ENCODE data around the gene PITX2. TPM values are rescaled to one million over a fixed set of nuclear protein-coding genes. Genes with fewer than 3 reads are reported as not detected.

The PITX2 gene
- total and polyA plus RNA-seq, 2 of the 8 experiments (the other 6 are each of a cell fraction or from before 2014, with no cell fraction given): 0.09 to 0.67 TPM

DNA sequence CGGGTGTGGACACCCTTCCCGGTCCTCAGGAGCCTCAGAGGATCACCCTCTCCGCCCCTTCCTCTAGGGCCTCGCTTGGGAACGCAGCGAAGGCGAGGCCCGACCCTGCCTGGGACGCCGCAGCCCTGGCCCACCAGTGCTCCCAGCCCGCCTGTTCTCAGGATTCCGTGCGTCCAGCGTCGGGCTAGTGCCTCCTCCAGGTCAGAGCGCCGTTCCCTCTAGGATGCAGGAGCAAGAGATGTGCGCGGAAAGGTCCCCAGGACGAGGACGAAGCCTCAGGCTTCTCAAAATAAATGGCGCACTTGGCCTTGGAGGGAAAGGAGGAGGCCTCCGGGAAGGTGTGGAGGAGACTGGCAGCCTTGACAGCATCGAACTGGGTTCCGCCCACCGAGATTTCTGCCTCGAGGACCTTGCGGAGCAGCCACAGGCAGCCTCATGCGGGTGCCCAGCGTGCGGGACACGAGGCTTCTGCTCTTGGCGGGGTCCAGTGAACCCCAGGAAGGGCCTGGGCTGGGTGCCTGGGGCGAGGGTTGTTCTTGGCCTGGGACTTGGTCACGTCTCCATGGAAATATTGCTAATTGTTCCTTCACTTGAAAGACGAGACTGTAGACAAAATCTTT is 35.1 kb downstream of the PITX2 start:
- Histone ChIP-seq H3K79me1 (ENCODE audit: low read depth, low read length) (no peaks in the 10 kb centered on the region), H3K23me2 (ENCODE audit: low read depth, low read length) (no peaks in the 10 kb centered on the region), H3K4me2 (ENCODE audit: insufficient read depth in 1 of 2, low read depth in 2 of 2, low read length in 2 of 2) (no peak overlapping the region), H3K27ac (ENCODE audit: low read depth, low read length) (no peak overlapping the region), H4K91ac (replicated peaks; ENCODE audit: insufficient read length, low read length) (no peak overlapping the region), H3K56ac (replicated peaks; ENCODE audit: insufficient read length, low read depth, low read length) (no peak overlapping the region), H2BK20ac (ENCODE audit: low read length) (no peak overlapping the region), H3K4me3 (ENCODE audit: extremely low read depth in 1 of 4, insufficient read depth in 2 of 4, low read depth in 3 of 4, low read length in 4 of 4) (no peak overlapping the region), H3K36me3 (ENCODE audit: control insufficient read depth in 2 of 4, insufficient read depth in 4 of 4, low read length in 3 of 4) (no peaks in the 10 kb centered on the region), H3K14ac (ENCODE audit: insufficient read length) (no peak overlapping the region), H4K5ac (ENCODE audit: insufficient read length, low read depth, low read length) (no peak overlapping the region), H3K9ac (replicated peaks in 1 of 4; ENCODE audit: extremely low read depth in 1 of 4, low read depth in 3 of 4, low read length in 3 of 4) (no peak overlapping the region), H3K9me3 (ENCODE audit: insufficient read depth in 2 of 2, low read depth in 1 of 2, low read length in 1 of 2) (peaks cover 0 to 3% of the 10 kb centered on the region in 2 experiments; a peak in 1 of 4 replicates), H3K79me2 (ENCODE audit: control insufficient read depth in 1 of 2, insufficient read depth in 2 of 2, low read length in 2 of 2) (no peaks in the 10 kb centered on the region), H2BK12ac (ENCODE audit: low read depth, low read length) (no peak overlapping the region), H2BK15ac (ENCODE audit: low read length) (no peak overlapping the region), H2AFZ (ENCODE audit: low read length) (peak overlapping the region; percentile 72; the same call in 1 of the 2 replicates), H3K4me1 (replicated peaks in 1 of 4; ENCODE audit: control insufficient read depth in 3 of 4, insufficient read depth in 4 of 4, low read length in 3 of 4) (no peaks in the 10 kb centered on the region), H2BK5ac (ENCODE audit: low read depth, low read length) (no peak overlapping the region), H3K23ac (ENCODE audit: insufficient read length) (no peak overlapping the region), H3K4ac (replicated peaks; ENCODE audit: insufficient read length, low read depth, low read length) (no peak overlapping the region), H2BK120ac (replicated peaks; ENCODE audit: low read depth, low read length) (no peak overlapping the region), H2AK5ac (ENCODE audit: low read depth, low read length) (no peak overlapping the region), H4K8ac (ENCODE audit: extremely low read depth, insufficient read depth, low read length) (no peak overlapping the region), H3K18ac (ENCODE audit: extremely low read depth, low read length) (no peak overlapping the region), H4K20me1 (replicated peaks in 1 of 2; ENCODE audit: control insufficient read depth in 1 of 2, insufficient read depth in 2 of 2, low read length in 2 of 2) (no peaks in the 10 kb centered on the region), H3K27me3 (replicated peaks in 1 of 4; ENCODE audit: control insufficient read depth in 3 of 4, extremely low read depth in 1 of 4, insufficient read depth in 3 of 4, low read length in 3 of 4) (no peaks in the 10 kb centered on the region)
- ChIA-PET CTCF (ENCODE audit: partially characterized antibody) (no interaction called here), POLR2A (ENCODE audit: partially characterized antibody) (no interaction called here)
- 91% methylated on average over 32 of the region's 36 CpGs; no CpG with 5 or more reads in 1 of the 2 experiments for WGBS, 2 experiments (ENCODE audit: extremely low coverage in 1 of 2, insufficient coverage in 1 of 2, insufficient read length in 1 of 2, insufficient replicate concordance in 2 of 2, low coverage in 1 of 2, low lambda C conversion rate in 2 of 2, missing lambda C conversion rate in 1 of 2)
- DNase-seq (ENCODE audit: low read depth in 1 of 2, low spot score in 2 of 2): no peak
- FAIRE-seq: no peak
- TF ChIP-seq BCL11A (IDR thresholded peaks at IDR 0.05; ENCODE audit: low read depth in 2 of 2, low read length in 2 of 2): no peak
- TF ChIP-seq POLR2A (IDR thresholded peaks at IDR 0.05; ENCODE audit: control extremely low read depth in 1 of 2, low read depth in 2 of 2, low read length in 2 of 2): no peak
- TF ChIP-seq USF2 (IDR thresholded peaks at IDR 0.05; ENCODE audit: low read length): no peak
- no peak for TF ChIP-seq CTBP2 (IDR thresholded peaks at IDR 0.05; ENCODE audit: borderline replicate concordance, insufficient read depth, insufficient read length, low read length)
- no peak for TF ChIP-seq EP300 (IDR thresholded peaks at IDR 0.05; ENCODE audit: borderline replicate concordance in 1 of 2, low read depth in 2 of 2, low read length in 2 of 2)
- TF ChIP-seq SUZ12 (IDR thresholded peaks at IDR 0.05; ENCODE audit: low read length): no peak
- no peak for TF ChIP-seq SIX5 (IDR thresholded peaks at IDR 0.05; ENCODE audit: low read depth, low read length)
- no peak for TF ChIP-seq KDM1A (IDR thresholded peaks at IDR 0.05; ENCODE audit: borderline replicate concordance, low read length)
- no peak for TF ChIP-seq POU5F1 (IDR thresholded peaks at IDR 0.05; ENCODE audit: low read depth, low read length)
- TF ChIP-seq EZH2 (IDR thresholded peaks at IDR 0.05; ENCODE audit: low read depth, low read length, severe bottlenecking): no peak
- TF ChIP-seq JUND (IDR thresholded peaks at IDR 0.05; ENCODE audit: low read length): no peak
- TF ChIP-seq ATF3 (IDR thresholded peaks at IDR 0.05; ENCODE audit: insufficient read depth, low read depth, low read length): no peak
